ENCODE results near the gene GNG4.

GNG4 gene

DNA sequence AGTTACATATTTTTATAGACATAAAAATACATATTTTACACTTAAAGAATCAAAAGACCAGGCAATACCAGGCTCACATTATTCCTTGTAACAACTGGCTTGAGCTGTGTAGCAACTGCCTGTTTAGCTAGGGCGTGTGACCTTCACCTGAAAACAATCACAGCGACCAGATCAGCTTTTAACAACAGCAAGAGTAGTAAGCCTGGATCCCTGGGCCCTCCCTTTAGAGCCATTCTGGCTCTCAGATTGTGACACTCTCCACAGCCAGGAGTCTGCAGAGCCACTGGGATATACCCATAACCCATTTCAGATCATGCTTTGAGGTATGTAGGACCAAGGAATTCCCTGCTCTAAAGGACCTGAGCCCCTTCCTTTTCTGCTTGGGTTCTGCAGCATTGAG lies 29.4 kb upstream of the GNG4 start:
- TF ChIP-seq BACH2 (CRISPR knock-in tag; IDR thresholded peaks at IDR 0.05; ENCODE audit: borderline replicate concordance) (no peak), ISL1 (CRISPR knock-in tag; IDR thresholded peaks at IDR 0.05) (no peak), ZC3H10 (CRISPR knock-in tag; IDR thresholded peaks at IDR 0.05) (no peak), ZNF565 (CRISPR knock-in tag; conservative IDR thresholded peaks at IDR 0.05; ENCODE audit: low read depth) (no peak), ZNF8 (CRISPR knock-in tag; IDR thresholded peaks at IDR 0.05) (no peak), OSR1 (CRISPR knock-in tag; IDR thresholded peaks at IDR 0.05) (no peak), ESRRG (CRISPR knock-in tag; IDR thresholded peaks at IDR 0.05) (no peak), GLIS3 (CRISPR knock-in tag; IDR thresholded peaks at IDR 0.05) (no peak), ZFP30 (CRISPR knock-in tag; IDR thresholded peaks at IDR 0.05) (no peak), ZFP3 (CRISPR knock-in tag; IDR thresholded peaks at IDR 0.05) (no peak), TOX (CRISPR knock-in tag; IDR thresholded peaks at IDR 0.05; ENCODE audit: borderline replicate concordance) (no peak), ARNTL (CRISPR knock-in tag; IDR thresholded peaks at IDR 0.05; ENCODE audit: borderline replicate concordance, low read depth) (no peak), CSDC2 (CRISPR knock-in tag; IDR thresholded peaks at IDR 0.05) (no peak), ZNF70 (CRISPR knock-in tag; IDR thresholded peaks at IDR 0.05) (no peak), PPARA (CRISPR knock-in tag; IDR thresholded peaks at IDR 0.05; ENCODE audit: borderline replicate concordance) (no peak)
- TF ChIP-seq, protein P1, sequence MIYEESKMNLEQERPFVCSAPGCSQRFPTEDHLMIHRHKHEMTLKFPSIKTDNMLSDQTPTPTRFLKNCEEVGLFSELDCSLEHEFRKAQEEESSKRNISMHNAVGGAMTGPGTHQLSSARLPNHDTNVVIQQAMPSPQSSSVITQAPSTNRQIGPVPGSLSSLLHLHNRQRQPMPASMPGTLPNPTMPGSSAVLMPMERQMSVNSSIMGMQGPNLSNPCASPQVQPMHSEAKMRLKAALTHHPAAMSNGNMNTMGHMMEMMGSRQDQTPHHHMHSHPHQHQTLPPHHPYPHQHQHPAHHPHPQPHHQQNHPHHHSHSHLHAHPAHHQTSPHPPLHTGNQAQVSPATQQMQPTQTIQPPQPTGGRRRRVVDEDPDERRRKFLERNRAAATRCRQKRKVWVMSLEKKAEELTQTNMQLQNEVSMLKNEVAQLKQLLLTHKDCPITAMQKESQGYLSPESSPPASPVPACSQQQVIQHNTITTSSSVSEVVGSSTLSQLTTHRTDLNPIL (CRISPR knock-in tag; IDR thresholded peaks at IDR 0.05; ENCODE audit: low read depth), result no peak
- TF ChIP-seq, protein P2, sequence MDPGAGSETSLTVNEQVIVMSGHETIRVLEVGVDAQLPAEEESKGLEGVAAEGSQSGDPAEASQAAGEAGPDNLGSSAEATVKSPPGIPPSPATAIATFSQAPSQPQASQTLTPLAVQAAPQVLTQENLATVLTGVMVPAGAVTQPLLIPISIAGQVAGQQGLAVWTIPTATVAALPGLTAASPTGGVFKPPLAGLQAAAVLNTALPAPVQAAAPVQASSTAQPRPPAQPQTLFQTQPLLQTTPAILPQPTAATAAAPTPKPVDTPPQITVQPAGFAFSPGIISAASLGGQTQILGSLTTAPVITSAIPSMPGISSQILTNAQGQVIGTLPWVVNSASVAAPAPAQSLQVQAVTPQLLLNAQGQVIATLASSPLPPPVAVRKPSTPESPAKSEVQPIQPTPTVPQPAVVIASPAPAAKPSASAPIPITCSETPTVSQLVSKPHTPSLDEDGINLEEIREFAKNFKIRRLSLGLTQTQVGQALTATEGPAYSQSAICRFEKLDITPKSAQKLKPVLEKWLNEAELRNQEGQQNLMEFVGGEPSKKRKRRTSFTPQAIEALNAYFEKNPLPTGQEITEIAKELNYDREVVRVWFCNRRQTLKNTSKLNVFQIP (CRISPR knock-in tag; IDR thresholded peaks at IDR 0.05; ENCODE audit: borderline replicate concordance, low read depth), result no peak
- TF ChIP-seq, protein P3, sequence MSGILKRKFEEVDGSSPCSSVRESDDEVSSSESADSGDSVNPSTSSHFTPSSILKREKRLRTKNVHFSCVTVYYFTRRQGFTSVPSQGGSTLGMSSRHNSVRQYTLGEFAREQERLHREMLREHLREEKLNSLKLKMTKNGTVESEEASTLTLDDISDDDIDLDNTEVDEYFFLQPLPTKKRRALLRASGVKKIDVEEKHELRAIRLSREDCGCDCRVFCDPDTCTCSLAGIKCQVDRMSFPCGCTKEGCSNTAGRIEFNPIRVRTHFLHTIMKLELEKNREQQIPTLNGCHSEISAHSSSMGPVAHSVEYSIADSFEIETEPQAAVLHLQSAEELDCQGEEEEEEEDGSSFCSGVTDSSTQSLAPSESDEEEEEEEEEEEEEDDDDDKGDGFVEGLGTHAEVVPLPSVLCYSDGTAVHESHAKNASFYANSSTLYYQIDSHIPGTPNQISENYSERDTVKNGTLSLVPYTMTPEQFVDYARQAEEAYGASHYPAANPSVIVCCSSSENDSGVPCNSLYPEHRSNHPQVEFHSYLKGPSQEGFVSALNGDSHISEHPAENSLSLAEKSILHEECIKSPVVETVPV (CRISPR knock-in tag; IDR thresholded peaks at IDR 0.05), result no peak
- TF ChIP-seq, protein P4, sequence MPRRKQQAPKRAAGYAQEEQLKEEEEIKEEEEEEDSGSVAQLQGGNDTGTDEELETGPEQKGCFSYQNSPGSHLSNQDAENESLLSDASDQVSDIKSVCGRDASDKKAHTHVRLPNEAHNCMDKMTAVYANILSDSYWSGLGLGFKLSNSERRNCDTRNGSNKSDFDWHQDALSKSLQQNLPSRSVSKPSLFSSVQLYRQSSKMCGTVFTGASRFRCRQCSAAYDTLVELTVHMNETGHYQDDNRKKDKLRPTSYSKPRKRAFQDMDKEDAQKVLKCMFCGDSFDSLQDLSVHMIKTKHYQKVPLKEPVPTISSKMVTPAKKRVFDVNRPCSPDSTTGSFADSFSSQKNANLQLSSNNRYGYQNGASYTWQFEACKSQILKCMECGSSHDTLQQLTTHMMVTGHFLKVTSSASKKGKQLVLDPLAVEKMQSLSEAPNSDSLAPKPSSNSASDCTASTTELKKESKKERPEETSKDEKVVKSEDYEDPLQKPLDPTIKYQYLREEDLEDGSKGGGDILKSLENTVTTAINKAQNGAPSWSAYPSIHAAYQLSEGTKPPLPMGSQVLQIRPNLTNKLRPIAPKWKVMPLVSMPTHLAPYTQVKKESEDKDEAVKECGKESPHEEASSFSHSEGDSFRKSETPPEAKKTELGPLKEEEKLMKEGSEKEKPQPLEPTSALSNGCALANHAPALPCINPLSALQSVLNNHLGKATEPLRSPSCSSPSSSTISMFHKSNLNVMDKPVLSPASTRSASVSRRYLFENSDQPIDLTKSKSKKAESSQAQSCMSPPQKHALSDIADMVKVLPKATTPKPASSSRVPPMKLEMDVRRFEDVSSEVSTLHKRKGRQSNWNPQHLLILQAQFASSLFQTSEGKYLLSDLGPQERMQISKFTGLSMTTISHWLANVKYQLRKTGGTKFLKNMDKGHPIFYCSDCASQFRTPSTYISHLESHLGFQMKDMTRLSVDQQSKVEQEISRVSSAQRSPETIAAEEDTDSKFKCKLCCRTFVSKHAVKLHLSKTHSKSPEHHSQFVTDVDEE (CRISPR knock-in tag; IDR thresholded peaks at IDR 0.05), result no peak
- TF ChIP-seq, protein P5, sequence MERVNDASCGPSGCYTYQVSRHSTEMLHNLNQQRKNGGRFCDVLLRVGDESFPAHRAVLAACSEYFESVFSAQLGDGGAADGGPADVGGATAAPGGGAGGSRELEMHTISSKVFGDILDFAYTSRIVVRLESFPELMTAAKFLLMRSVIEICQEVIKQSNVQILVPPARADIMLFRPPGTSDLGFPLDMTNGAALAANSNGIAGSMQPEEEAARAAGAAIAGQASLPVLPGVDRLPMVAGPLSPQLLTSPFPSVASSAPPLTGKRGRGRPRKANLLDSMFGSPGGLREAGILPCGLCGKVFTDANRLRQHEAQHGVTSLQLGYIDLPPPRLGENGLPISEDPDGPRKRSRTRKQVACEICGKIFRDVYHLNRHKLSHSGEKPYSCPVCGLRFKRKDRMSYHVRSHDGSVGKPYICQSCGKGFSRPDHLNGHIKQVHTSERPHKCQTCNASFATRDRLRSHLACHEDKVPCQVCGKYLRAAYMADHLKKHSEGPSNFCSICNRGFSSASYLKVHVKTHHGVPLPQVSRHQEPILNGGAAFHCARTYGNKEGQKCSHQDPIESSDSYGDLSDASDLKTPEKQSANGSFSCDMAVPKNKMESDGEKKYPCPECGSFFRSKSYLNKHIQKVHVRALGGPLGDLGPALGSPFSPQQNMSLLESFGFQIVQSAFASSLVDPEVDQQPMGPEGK (CRISPR knock-in tag; IDR thresholded peaks at IDR 0.05; ENCODE audit: borderline replicate concordance), result no peak
- no peak for ATAC-seq

DNA sequence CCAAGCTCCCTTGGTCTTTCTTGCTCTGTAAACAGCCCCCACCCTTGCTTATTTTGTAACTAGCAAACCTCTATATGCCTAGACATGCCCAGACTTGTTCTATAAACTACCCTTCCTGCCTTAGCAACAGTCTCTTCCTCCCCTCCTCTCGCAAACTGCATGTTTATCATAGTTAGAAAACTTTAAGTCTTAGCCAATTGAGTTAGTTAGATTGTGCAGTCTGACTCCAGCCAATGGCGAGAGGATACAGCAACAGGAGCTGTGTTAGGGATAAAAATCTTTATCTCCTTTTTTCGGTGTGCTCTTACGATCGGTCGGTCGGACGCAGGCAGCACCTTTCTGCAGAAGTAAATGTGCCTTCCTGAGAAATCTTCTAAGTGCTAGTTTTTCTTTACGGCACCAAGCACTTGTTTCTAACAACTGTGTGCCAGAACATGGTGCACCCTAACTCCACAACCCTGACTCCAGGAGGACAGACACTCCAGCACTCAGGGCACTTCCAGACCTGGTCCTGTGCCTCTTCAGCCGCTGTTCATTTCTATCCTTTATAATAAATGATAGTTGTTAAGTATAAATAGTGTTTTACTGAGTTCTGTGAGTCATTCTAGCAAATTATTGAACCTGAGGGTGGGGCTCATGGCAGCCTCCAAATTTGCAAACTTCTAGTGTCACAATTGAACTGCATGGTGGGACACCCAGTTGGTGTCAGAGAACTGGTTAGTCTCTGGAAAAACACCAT lies 25.7 kb upstream of the GNG4 start:
- ATAC-seq, result no peak
- TF ChIP-seq ZFP30 (CRISPR knock-in tag; IDR thresholded peaks at IDR 0.05), result no peak
- TF ChIP-seq OSR1 (CRISPR knock-in tag; IDR thresholded peaks at IDR 0.05), result no peak

DNA sequence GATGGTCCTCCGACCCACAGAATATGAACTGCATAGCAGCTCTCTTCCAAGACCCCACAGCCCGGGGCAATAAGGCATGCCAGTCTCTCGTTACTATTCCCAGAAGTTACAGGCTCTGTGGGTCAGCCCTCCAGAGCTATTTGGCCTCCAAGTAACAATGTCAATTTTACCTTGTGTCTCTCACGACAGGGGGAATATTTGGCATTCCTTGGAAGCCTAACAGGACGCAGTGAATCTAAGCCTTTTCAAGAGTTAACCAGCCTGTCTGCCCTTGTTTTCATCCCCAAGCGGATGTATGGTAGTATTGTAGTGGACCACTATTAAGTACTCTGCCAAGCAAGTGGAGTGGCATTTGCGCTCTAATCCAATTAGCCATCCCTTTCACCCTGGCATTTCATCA lies 24.4 kb upstream of the GNG4 start:
- no peak for ATAC-seq
- TF ChIP-seq, protein P2 (CRISPR knock-in tag; IDR thresholded peaks at IDR 0.05; ENCODE audit: borderline replicate concordance, low read depth), result no peak
- TF ChIP-seq TOX (CRISPR knock-in tag; IDR thresholded peaks at IDR 0.05; ENCODE audit: borderline replicate concordance) (no peak), GLIS3 (CRISPR knock-in tag; IDR thresholded peaks at IDR 0.05) (no peak), RARB (CRISPR knock-in tag; IDR thresholded peaks at IDR 0.05) (no peak), OSR1 (CRISPR knock-in tag; IDR thresholded peaks at IDR 0.05) (no peak), ZNF565 (CRISPR knock-in tag; conservative IDR thresholded peaks at IDR 0.05; ENCODE audit: low read depth) (no peak), ZFP30 (CRISPR knock-in tag; IDR thresholded peaks at IDR 0.05) (no peak), ISL1 (CRISPR knock-in tag; IDR thresholded peaks at IDR 0.05) (no peak), ZNF8 (CRISPR knock-in tag; IDR thresholded peaks at IDR 0.05) (no peak)
- TF ChIP-seq, protein P5 (CRISPR knock-in tag; IDR thresholded peaks at IDR 0.05; ENCODE audit: borderline replicate concordance), result no peak
